Esophagus (tissue), 2 donors: Measurements from ENCODE around the gene TGFBI. TPM values are rescaled to one million over a fixed set of nuclear protein-coding genes. Genes with fewer than 3 reads are reported as not detected.

ENCODE experiments used
- H3K27ac ChIP-seq, 2 donors: one replicate each; pipeline ENCODE4 v1.5.1; 2013; ENCODE audit warnings: low read depth in 2 of 2, mild to moderate bottlenecking in 2 of 2, inconsistent platforms in 1 of 2, low read length in 1 of 2, moderate library complexity in 1 of 2
- H3K27me3 ChIP-seq, 2 donors: one replicate each; pipeline ENCODE4 v1.6.1; 2013; ENCODE audit warnings: low read length in 2 of 2, control low read depth in 1 of 2, mild to moderate bottlenecking in 1 of 2; ENCODE audit not compliant: insufficient read depth in 2 of 2, control insufficient read depth in 1 of 2
- H3K36me3 ChIP-seq, 2 donors: one replicate each; pipeline ENCODE4 v1.6.1; 2013; ENCODE audit warnings: low read length in 1 of 2; ENCODE audit not compliant: control insufficient read depth in 2 of 2, insufficient read depth in 2 of 2
- H3K4me1 ChIP-seq, 2 donors: one replicate each; pipeline ENCODE4 v1.6.1; 2013; ENCODE audit warnings: low read length in 1 of 2; ENCODE audit not compliant: control insufficient read depth in 2 of 2, insufficient read depth in 2 of 2
- H3K4me3 ChIP-seq, 2 donors: one replicate each; pipeline ENCODE4 v1.5.1; 2013; ENCODE audit warnings: low read length in 2 of 2, mild to moderate bottlenecking in 2 of 2, low read depth in 1 of 2, moderate library complexity in 1 of 2
- H3K9me3 ChIP-seq, 2 donors: one replicate each; pipeline ENCODE4 v1.6.1; 2013; ENCODE audit warnings: mild to moderate bottlenecking in 2 of 2, low read depth in 1 of 2, low read length in 1 of 2, moderate library complexity in 1 of 2; ENCODE audit not compliant: control insufficient read depth in 2 of 2, insufficient read depth in 1 of 2
- WGBS, 2 donors: extraction: QIAGEN DNeasy Blood & Tissue Kit; methylation state at CpG; one replicate each; pipeline ENCODE4 v1.1.7; 2013; 5-methylcytosine and 5-hydroxymethylcytosine counted together
- polyA plus RNA-seq, 2 donors: library from polyadenylated mRNA; stranded (reverse); fragments of 200-250 nt; gene quantifications; one replicate each; pipeline ENCODE4 v1.2.3, GENCODE V29; 2013
- donor health status: healthy with polysubstance abuse.
- donor health status: Bipolar disorder and iron deficiency.

TGFBI gene
- polyA plus RNA-seq, 2 donors: 13.9 to 14.0 TPM

GRCh38 chr5:136104306-136104965 is 75.6 kb downstream of the TGFBI start:
- Histone ChIP-seq H3K4me3 (no peak overlapping the region), H3K36me3 (no peaks in the 10 kb centered on the region), H3K9me3 (no peaks in the 10 kb centered on the region), H3K4me1 (peaks cover 0 to 2% of the 10 kb centered on the region in 2 donors), H3K27ac (peak overlapping the region in 1 of 2 donors; percentile 31), H3K27me3 (no peaks in the 10 kb centered on the region)
- WGBS, 2 donors: 38 to 45% methylated on average over 8 of the region's 8 CpGs

GRCh38 chr5:136106351-136107031 is 77.7 kb downstream of the TGFBI start:
- WGBS, 2 donors: 83 to 90% methylated on average over 6 of the region's 6 CpGs

GRCh38 chr5:136108180-136108611 is 79.4 kb downstream of the TGFBI start:
- Histone ChIP-seq H3K4me1 (peaks cover 0 to 2% of the 10 kb centered on the region in 2 donors), H3K4me3 (no peak overlapping the region), H3K27ac (peak overlapping the region in 1 of 2 donors; percentile 7), H3K9me3 (no peaks in the 10 kb centered on the region), H3K27me3 (no peaks in the 10 kb centered on the region), H3K36me3 (no peaks in the 10 kb centered on the region)
- WGBS, 2 donors: 47 to 60% methylated on average over 2 of the region's 2 CpGs

More at GRCh38 chr5:136106351-136107031, 77.7 kb downstream of the TGFBI start:
- H3K4me3 ChIP-seq: no peak overlapping the region
- no peaks in the 10 kb centered on the region for H3K36me3 ChIP-seq
- H3K27me3 ChIP-seq: no peaks in the 10 kb centered on the region
- no peaks in the 10 kb centered on the region for H3K9me3 ChIP-seq
- H3K27ac ChIP-seq: no peak overlapping the region
- H3K4me1 ChIP-seq: peaks cover 0 to 2% of the 10 kb centered on the region in 2 donors

GRCh38 chr5:136108766-136109165 is 80.0 kb downstream of the TGFBI start:
- Histone ChIP-seq H3K4me3 (no peak overlapping the region), H3K9me3 (no peaks in the 10 kb centered on the region), H3K27ac (no peak overlapping the region), H3K27me3 (no peaks in the 10 kb centered on the region), H3K36me3 (no peaks in the 10 kb centered on the region), H3K4me1 (peaks cover 0 to 2% of the 10 kb centered on the region in 2 donors)
- WGBS, 2 donors: 95 to 100% methylated on average over 1 of the region's 1 CpG

GRCh38 chr5:136109453-136110135 is 80.8 kb downstream of the TGFBI start:
- no peak overlapping the region for H3K4me3 ChIP-seq
- H3K27me3 ChIP-seq: no peaks in the 10 kb centered on the region
- H3K9me3 ChIP-seq: no peaks in the 10 kb centered on the region
- 84% methylated on average over 5 of the region's 5 CpGs for WGBS, 2 donors
- H3K4me1 ChIP-seq: peaks cover 0 to under 1% of the 10 kb centered on the region in 2 donors
- no peaks in the 10 kb centered on the region for H3K36me3 ChIP-seq
- H3K27ac ChIP-seq: no peak overlapping the region

Other genes starting within 250 kb of the TGFBI start
- 1 to 10 TPM in 1 of 2 donors, under 1 TPM in 1; 0.24 to 1.2 TPM for gene SLC25A48, start 194.3 kb upstream of the TGFBI start, polyA plus RNA-seq
- gene IL9, start 133.1 kb upstream of the TGFBI start, polyA plus RNA-seq: not detected
- gene LECT2, start 74.0 kb upstream of the TGFBI start, polyA plus RNA-seq: not detected
- 1 to 10 TPM; 5.0 to 6.9 TPM for gene SMAD5, start 103.9 kb downstream of the TGFBI start, polyA plus RNA-seq
- not detected for gene SMIM32, start 164.2 kb downstream of the TGFBI start, polyA plus RNA-seq